GM23338 (cell line): ENCODE measurements around the gene GABARAP.

Source experiments
- CREB1 ChIP-seq: fragments of 250-450 bp; sonication (Bioruptor Pico); IDR thresholded peaks from 2 replicates; pipeline ENCODE4 v1.5.0; 2020; ENCODE audit warnings: low read depth, mild to moderate bottlenecking, moderate library complexity
- CTCF ChIP-seq, 2 experiments: fragments of 200-600 bp in 1 of 2; sonication (generic) in 1 of 2; conservative IDR thresholded peaks; 2 replicates each; pipeline versions ENCODE4 v1.5.1 to v1.6.1; 2016 to 2017; ENCODE audit warnings: antibody characterized with exemption in 2 of 2, low read depth in 2 of 2, mild to moderate bottlenecking in 2 of 2, moderate library complexity in 1 of 2
- EZH2 ChIP-seq: fragments of 200-600 bp; sonication (generic); IDR thresholded peaks from one replicate; pipeline ENCODE4 v1.8.0; 2017; ENCODE audit warnings: antibody characterized with exemption, mild to moderate bottlenecking, low read depth; ENCODE audit not compliant: unreplicated experiment
- EZH2phosphoT487 ChIP-seq: fragments of 200-600 bp; sonication (generic); IDR thresholded peaks from one replicate; pipeline ENCODE4 v1.8.1; 2018; ENCODE audit warnings: antibody characterized with exemption; ENCODE audit not compliant: unreplicated experiment
- JUNB ChIP-seq: IDR thresholded peaks from one replicate; pipeline ENCODE4 v1.6.1; 2016; ENCODE audit warnings: antibody characterized with exemption; ENCODE audit not compliant: unreplicated experiment
- NANOG ChIP-seq: IDR thresholded peaks from 2 replicates; pipeline ENCODE4 v1.6.1; 2016; ENCODE audit warnings: antibody characterized with exemption, borderline replicate concordance
- POLR2AphosphoS5 ChIP-seq: IDR thresholded peaks from 2 replicates; pipeline ENCODE4 v1.6.1; 2016; ENCODE audit warnings: antibody characterized with exemption, low read depth
- REST ChIP-seq: IDR thresholded peaks from one replicate; pipeline ENCODE4 v1.6.1; 2018; ENCODE audit warnings: antibody characterized with exemption; ENCODE audit not compliant: unreplicated experiment
- STAT1 ChIP-seq: IDR thresholded peaks from one replicate; pipeline ENCODE4 v1.6.1; 2016; ENCODE audit warnings: antibody characterized with exemption; ENCODE audit not compliant: unreplicated experiment
- ZNF114 ChIP-seq: fragments of 250-450 bp; sonication (Bioruptor Pico); IDR thresholded peaks from 2 replicates; pipeline ENCODE4 v1.5.0; 2020; ENCODE audit warnings: mild to moderate bottlenecking, moderate library complexity

GRCh38 chr17:7262935-7263800, 20.9 kb upstream of the GABARAP start:
- TF ChIP-seq CTCF (conservative IDR thresholded peaks at IDR 0.05; ENCODE audit: low read depth in 2 of 2) (no peak), REST (no peak), CREB1 (no peak), ZNF114 (CRISPR knock-in tag) (no peak), EZH2 (no peak), EZH2phosphoT487 (no peak), NANOG (no peak), JUNB (no peak), POLR2AphosphoS5 (peak; percentile 67), STAT1 (no peak)
